Neural cell (in vitro differentiated cells): Measurements from ENCODE around the gene LMAN2L. TPM values are rescaled to one million over a fixed set of nuclear protein-coding genes. Genes with fewer than 3 reads are reported as not detected.

Experiments used
- H2AFZ ChIP-seq: fragments of 200-600, 300-800 bp; sonication (generic), shearing (Covaris generic); 2 replicates; pipeline ENCODE4 v1.6.0; 2014; ENCODE audit warnings: low read depth, mild to moderate bottlenecking, antibody characterized with exemption, low read length, moderate library complexity
- H3F3A ChIP-seq: fragments of 200-600 bp; shearing (Covaris generic); 2 replicates; pipeline ENCODE4 v1.6.1; 2016; ENCODE audit warnings: mild to moderate bottlenecking, moderate library complexity, mixed read lengths, antibody characterized with exemption, low read length; ENCODE audit not compliant: insufficient read depth, poor library complexity, severe bottlenecking
- H3K27ac ChIP-seq: fragments of 200-600, 300-800 bp; sonication (generic), shearing (Covaris generic); 2 replicates; pipeline ENCODE4 v1.5.1; 2014; ENCODE audit warnings: mild to moderate bottlenecking, low read length, moderate library complexity
- H3K27me3 ChIP-seq: fragments of 300-800, 200-600 bp; sonication (generic), shearing (Covaris generic); 2 replicates; pipeline ENCODE4 v1.6.0; 2014; ENCODE audit warnings: mild to moderate bottlenecking, low read depth, low read length, moderate library complexity; ENCODE audit not compliant: insufficient read depth
- H3K36me3 ChIP-seq: fragments of 300-800, 200-600 bp; sonication (generic), shearing (Covaris generic); 2 replicates; pipeline ENCODE4 v1.5.1; 2014; ENCODE audit warnings: mild to moderate bottlenecking, antibody characterized with exemption, low read length, moderate library complexity; ENCODE audit not compliant: insufficient read depth
- H3K4me2 ChIP-seq: fragments of 300-800, 200-600 bp; sonication (generic), shearing (Covaris generic); 2 replicates; pipeline ENCODE4 v1.6.0; 2014; ENCODE audit warnings: mild to moderate bottlenecking, low read length
- H3K4me3 ChIP-seq: fragments of 300-800, 200-600 bp; sonication (generic), shearing (Covaris generic); 2 replicates; pipeline ENCODE4 v1.5.1; 2014; ENCODE audit warnings: mild to moderate bottlenecking, low read length, moderate library complexity
- H3K79me2 ChIP-seq: fragments of 200-600 bp; shearing (Covaris generic); replicated peaks from 2 replicates; pipeline ENCODE4 v1.6.0; 2014; ENCODE audit warnings: mild to moderate bottlenecking, low read length, moderate library complexity; ENCODE audit not compliant: insufficient read depth
- H3K9ac ChIP-seq: fragments of 300-800, 200-600 bp; sonication (generic), shearing (Covaris generic); 2 replicates; pipeline ENCODE4 v1.6.1; 2016; ENCODE audit warnings: mild to moderate bottlenecking, low read length, mixed read lengths
- H3K9me2 ChIP-seq: fragments of 200-600 bp; shearing (Covaris generic); 2 replicates; pipeline ENCODE4 v1.6.1; 2016; ENCODE audit warnings: mild to moderate bottlenecking, low read length, mixed read lengths; ENCODE audit not compliant: insufficient read depth
- H3K9me3 ChIP-seq: fragments of 200-600, 300-800 bp; sonication (generic), shearing (Covaris generic); 2 replicates; pipeline ENCODE4 v1.6.1; 2016; ENCODE audit warnings: mild to moderate bottlenecking, mixed run types, low read length, moderate library complexity, mixed read lengths
- H4K20me1 ChIP-seq: fragments of 200-600 bp; shearing (Covaris generic); 2 replicates; pipeline ENCODE4 v1.6.1; 2016; ENCODE audit warnings: mild to moderate bottlenecking, mixed run types; ENCODE audit not compliant: insufficient read depth
- CTCF ChIP-seq: fragments of 450-650 bp; IDR thresholded peaks from 2 replicates; pipeline ENCODE4 v1.5.1; 2014; ENCODE audit warnings: antibody characterized with exemption, mild to moderate bottlenecking, moderate library complexity; ENCODE audit not compliant: poor library complexity, severe bottlenecking
- EP300 ChIP-seq: fragments of 450-650 bp; conservative IDR thresholded peaks from 2 replicates; pipeline ENCODE4 v1.6.1; 2014; ENCODE audit warnings: antibody characterized with exemption, mild to moderate bottlenecking, moderate library complexity; ENCODE audit not compliant: poor library complexity, severe bottlenecking
- EZH2 ChIP-seq: fragments of 200-600, 300-800 bp; shearing (Covaris generic), sonication (generic); IDR thresholded peaks from 2 replicates; pipeline ENCODE4 v1.6.1; 2014; ENCODE audit warnings: antibody characterized with exemption, low read length, borderline replicate concordance, mild to moderate bottlenecking; ENCODE audit not compliant: insufficient read depth, poor library complexity, severe bottlenecking
- MXI1 ChIP-seq: fragments of 450-650 bp; conservative IDR thresholded peaks from 2 replicates; pipeline ENCODE4 v1.6.1; 2014; ENCODE audit warnings: antibody characterized with exemption, mild to moderate bottlenecking; ENCODE audit not compliant: poor library complexity, severe bottlenecking
- POLR2AphosphoS5 ChIP-seq: IDR thresholded peaks from 2 replicates; pipeline ENCODE4 v1.6.1; 2012
- RAD21 ChIP-seq: fragments of 450-650 bp; conservative IDR thresholded peaks from 2 replicates; pipeline ENCODE4 v1.6.1; 2014; ENCODE audit warnings: antibody characterized with exemption, mild to moderate bottlenecking, moderate library complexity
- REST ChIP-seq: IDR thresholded peaks from 2 replicates; pipeline ENCODE4 v1.6.1; 2012; ENCODE audit warnings: borderline replicate concordance
- SMC3 ChIP-seq: fragments of 450-650 bp; conservative IDR thresholded peaks from 2 replicates; pipeline ENCODE4 v1.6.1; 2014; ENCODE audit warnings: antibody characterized with exemption, mild to moderate bottlenecking, moderate library complexity; ENCODE audit not compliant: poor library complexity
- TAF1 ChIP-seq: IDR thresholded peaks from 2 replicates; pipeline ENCODE4 v1.6.1; 2012; ENCODE audit warnings: low read depth
- polyA plus RNA-seq: library from polyadenylated mRNA; depleted of rRNA; stranded (reverse); fragments of >200 nt; gene quantifications from 2 replicates; pipeline ENCODE4 v1.2.3, GENCODE V29; 2014

LMAN2L gene
- polyA plus RNA-seq, 1 donor from 2014 or later, result 41.3 TPM

GRCh38 chr2:96788442-96789244 is 48.8 kb upstream of the LMAN2L start:
- H3F3A ChIP-seq, result no peaks in the 10 kb centered on the region
- no peaks in the 10 kb centered on the region for H3K36me3 ChIP-seq
- no peak overlapping the region for H3K4me3 ChIP-seq
- no peaks in the 10 kb centered on the region for H3K27me3 ChIP-seq
- no peak overlapping the region for H3K4me2 ChIP-seq
- H3K9ac ChIP-seq, result no peak overlapping the region
- H4K20me1 ChIP-seq, result no peaks in the 10 kb centered on the region
- no peaks in the 10 kb centered on the region for H3K9me2 ChIP-seq
- H2AFZ ChIP-seq, result no peak overlapping the region
- H3K9me3 ChIP-seq, result no peaks in the 10 kb centered on the region
- TF ChIP-seq EZH2 (no peak), RAD21 (no peak), POLR2AphosphoS5 (no peak), SMC3 (no peak), REST (no peak), EP300 (no peak), MXI1 (no peak), TAF1 (no peak), CTCF (no peak)
- no peaks in the 10 kb centered on the region for H3K79me2 ChIP-seq
- no peak overlapping the region for H3K27ac ChIP-seq

GRCh38 chr2:96787411-96787810 is 47.5 kb upstream of the LMAN2L start:
- TF ChIP-seq SMC3 (no peak), EP300 (no peak), EZH2 (no peak), TAF1 (no peak), POLR2AphosphoS5 (no peak), CTCF (no peak), REST (no peak), MXI1 (no peak), RAD21 (no peak)
- Histone ChIP-seq H3K36me3 (no peaks in the 10 kb centered on the region), H3K9me3 (no peaks in the 10 kb centered on the region), H3K4me2 (no peak overlapping the region), H3F3A (no peaks in the 10 kb centered on the region), H3K79me2 (no peaks in the 10 kb centered on the region), H3K4me3 (no peak overlapping the region), H3K27ac (no peak overlapping the region), H2AFZ (no peak overlapping the region), H3K9me2 (no peaks in the 10 kb centered on the region), H4K20me1 (no peaks in the 10 kb centered on the region), H3K27me3 (no peaks in the 10 kb centered on the region), H3K9ac (no peak overlapping the region)
